ENCODE measurements around the gene SMURF1.

GRCh38 chr7:99125505-99125865 is 18.4 kb downstream of the SMURF1 start:
- TF ChIP-seq GATA2 (IDR thresholded peaks at IDR 0.05; ENCODE audit: low read depth, low read length) (no peak), GATA3 (IDR thresholded peaks at IDR 0.05; ENCODE audit: low read depth, low read length) (no peak)
